GM12878 (cell line): ENCODE results near the gene PKD1L1.

Source experiments
- BCL11A ChIP-seq: IDR thresholded peaks from 2 replicates; pipeline ENCODE4 v1.6.1; 2011; ENCODE audit warnings: low read depth, low read length
- E4F1 ChIP-seq: fragments of 450-650 bp; IDR thresholded peaks from 2 replicates; pipeline ENCODE4 v1.6.1; 2018; ENCODE audit warnings: borderline replicate concordance, mild to moderate bottlenecking; ENCODE audit not compliant: partially characterized antibody
- EZH2 ChIP-seq: IDR thresholded peaks from 2 replicates; pipeline ENCODE4 v1.6.1; 2012; ENCODE audit warnings: low read depth, mild to moderate bottlenecking, control low read depth, inconsistent platforms, low read length, borderline replicate concordance; ENCODE audit not compliant: control insufficient read depth
- MXI1 ChIP-seq: fragments of 150-350 bp; IDR thresholded peaks from 2 replicates; pipeline ENCODE4 v1.6.1; 2011; ENCODE audit warnings: low read depth, mild to moderate bottlenecking, inconsistent platforms, low read length, improper control_type of control experiment
- PKNOX1 ChIP-seq: fragments of 450-650 bp; IDR thresholded peaks from 2 replicates; pipeline ENCODE4 v1.6.1; 2016; ENCODE audit warnings: mild to moderate bottlenecking

- TF ChIP-seq E4F1 (no peak), BCL11A (no peak), PKNOX1 (no peak), MXI1 (no peak), EZH2 (no peak)
Measured at GRCh38 chr7:47943676-47944474, 4.4 kb downstream of the PKD1L1 start.
